ENCODE data around the gene PRLR. TPM values are rescaled to one million over a fixed set of nuclear protein-coding genes. Genes with fewer than 3 reads are reported as not detected.
A peak's percentile ranks its signal among the peaks of the same experiment; 100 is the strongest.
"Not testable (repeated sequence)": the region's sequence is repeated elsewhere in the genome, so short reads cannot be mapped to it uniquely, and the experiment has no call there.

The PRLR gene
- 10 to 100 TPM; 32.9 to 53.2 (median 34.7) TPM for polyA plus RNA-seq (ENCODE audit: insufficient read length in 4 of 4)

DNA sequence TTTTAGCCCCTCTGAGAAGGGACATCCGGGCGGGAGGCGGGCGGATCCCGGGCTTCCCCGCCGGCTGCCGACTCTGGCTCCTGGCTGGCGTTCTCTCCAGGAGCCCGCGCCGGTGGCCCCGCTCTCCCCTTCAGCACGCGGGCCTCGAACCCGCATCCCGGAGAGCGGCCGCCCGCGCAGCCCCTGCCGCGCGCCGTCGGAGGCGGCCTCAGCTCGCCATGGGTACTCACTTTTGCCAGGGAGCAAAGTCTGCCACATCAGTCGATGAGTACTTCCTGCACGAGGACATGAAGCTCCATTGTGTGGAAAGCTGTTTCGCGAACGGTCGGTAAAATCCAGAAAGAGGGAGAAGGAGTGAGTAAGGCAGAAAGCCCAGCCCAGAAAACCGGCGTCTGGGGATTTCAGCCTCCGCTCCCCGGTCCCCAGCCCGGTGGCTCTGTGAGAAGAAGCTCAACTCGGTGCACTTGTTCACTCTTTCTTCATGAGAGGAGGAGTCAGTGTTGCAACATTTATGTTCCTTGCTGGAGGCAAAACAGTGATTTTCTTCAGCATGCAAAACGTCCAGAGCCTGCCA, at the start of gene PRLR:
TSS of gene PRLR (minus strand) at position 450 of the 574 bp plus-strand sequence. CDS start 140,867 bp downstream, outside the sequence.
- peak in 2 of 4 donors; percentile 32 to 43 for DNase-seq (ENCODE audit: low read depth in 4 of 4, low spot score in 3 of 4)

GRCh38 chr5:35274839-35275509, 44.7 kb upstream of the PRLR start:
- DNase-seq (ENCODE audit: low read depth in 4 of 4, low spot score in 3 of 4), result no peak

DNA sequence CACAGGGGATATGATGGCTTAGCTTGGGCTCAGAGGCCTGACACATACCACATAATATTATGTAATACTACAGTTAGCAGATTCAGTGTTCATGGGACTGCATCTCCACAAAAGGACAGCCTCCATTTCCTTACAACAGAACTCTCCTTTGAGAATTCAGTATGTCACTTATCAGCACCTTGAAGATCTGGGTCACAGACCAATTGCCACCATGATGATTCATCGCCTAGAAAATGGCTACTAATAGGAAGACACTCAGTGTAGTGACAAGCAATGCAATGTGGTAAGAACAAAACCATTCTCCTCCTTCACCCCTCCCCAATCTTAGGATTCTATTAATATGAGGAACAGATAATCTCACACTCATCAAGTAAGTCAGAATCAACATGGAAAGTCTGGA, 38.7 kb upstream of the PRLR start:
- no peak for DNase-seq (ENCODE audit: low read depth in 4 of 4, low spot score in 3 of 4)

GRCh38 chr5:35266276-35266675, 36.0 kb upstream of the PRLR start:
- DNase-seq (ENCODE audit: low read depth in 4 of 4, low spot score in 3 of 4), result no peak

DNA sequence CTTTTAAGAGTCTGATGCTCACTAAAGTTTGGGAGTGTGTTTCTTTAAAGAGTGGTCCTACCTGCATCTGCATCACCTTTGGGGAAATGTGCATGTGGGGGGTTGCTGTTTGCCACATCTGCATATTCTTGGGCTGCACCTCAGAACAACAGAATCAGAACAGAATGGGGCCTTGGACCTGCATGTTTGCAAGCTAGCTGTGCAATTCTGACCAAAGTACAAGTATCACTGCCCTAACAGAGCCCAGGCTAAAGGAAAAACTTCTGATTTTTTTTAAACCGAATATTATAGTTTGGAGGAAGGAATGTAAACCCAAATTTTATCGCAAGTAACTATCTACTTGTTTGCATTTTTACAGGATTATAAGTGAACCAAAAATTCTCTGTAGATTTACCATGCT, 34.2 kb upstream of the PRLR start:
- no peak for DNase-seq (ENCODE audit: low read depth in 4 of 4, low spot score in 3 of 4)

GRCh38 chr5:35263266-35263877, 33.1 kb upstream of the PRLR start:
- no peak for DNase-seq (ENCODE audit: low read depth in 4 of 4, low spot score in 3 of 4)

GRCh38 chr5:35253582-35253981, 23.3 kb upstream of the PRLR start:
- no peak for DNase-seq (ENCODE audit: low read depth in 4 of 4, low spot score in 3 of 4)

DNA sequence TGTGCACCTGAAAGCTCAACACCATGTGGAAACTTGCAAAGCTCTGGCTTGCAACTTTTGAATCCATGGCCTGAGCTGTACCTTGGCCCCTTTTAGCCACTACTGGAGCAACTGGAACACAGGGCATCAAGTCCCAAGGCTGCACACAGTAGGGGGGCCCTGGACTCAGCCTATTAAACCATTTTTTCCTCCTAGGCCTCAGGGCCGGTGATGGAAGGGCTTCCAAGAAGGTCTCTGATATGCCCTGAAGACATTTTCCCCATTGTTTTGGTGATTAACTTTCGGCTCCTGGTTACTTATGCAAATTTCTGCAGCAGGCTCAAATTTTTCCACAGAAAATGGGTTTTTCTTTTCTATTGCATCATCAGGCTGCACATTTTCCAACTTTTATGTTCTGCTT, 22.7 kb upstream of the PRLR start:
- DNase-seq (ENCODE audit: low read depth in 4 of 4, low spot score in 3 of 4), result no peak

DNA sequence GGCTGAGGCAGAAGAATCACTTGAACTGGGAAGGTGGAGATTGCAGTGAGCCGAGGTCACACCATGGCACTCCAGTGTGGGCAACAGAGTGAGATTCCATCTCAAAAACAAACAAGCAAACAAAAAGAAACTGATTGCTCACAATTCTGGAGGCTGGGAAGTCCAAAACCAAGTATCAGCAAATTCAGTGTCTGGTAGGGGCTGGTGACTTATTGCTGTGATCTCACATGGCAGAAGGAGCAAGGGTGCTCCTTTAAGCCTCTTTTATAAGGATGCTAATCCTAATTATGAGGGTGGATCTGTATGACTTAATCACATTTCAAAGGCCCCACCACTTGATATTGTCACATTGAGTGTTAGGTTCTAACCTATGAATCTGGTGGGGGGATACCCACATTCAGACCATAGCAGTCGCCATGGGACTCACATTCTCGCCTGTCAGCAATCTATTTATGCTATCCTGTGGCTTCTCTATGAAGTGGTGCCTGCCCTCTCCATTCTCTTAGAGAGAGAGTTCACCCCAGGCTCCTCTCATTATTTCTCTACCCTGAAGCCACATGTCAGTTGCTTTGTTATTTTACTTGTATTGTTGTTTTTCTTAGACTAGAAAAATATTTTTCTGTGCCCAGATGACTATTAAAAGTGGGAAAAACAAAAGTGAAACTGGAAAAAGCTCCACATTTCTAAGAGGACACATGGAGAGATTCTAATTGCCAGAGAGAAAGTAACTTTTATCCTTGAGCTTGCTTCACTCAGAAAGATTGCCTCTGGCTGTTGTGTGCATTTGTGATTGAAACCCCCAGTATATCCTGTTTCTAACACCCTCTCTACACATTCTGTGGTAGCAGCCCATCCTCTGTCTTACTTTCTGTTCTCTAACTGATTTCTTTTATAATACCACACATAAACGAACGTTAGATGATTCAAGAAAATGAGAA, 18.8 kb upstream of the PRLR start:
- DNase-seq (ENCODE audit: low read depth in 4 of 4, low spot score in 3 of 4), result no peak

DNA sequence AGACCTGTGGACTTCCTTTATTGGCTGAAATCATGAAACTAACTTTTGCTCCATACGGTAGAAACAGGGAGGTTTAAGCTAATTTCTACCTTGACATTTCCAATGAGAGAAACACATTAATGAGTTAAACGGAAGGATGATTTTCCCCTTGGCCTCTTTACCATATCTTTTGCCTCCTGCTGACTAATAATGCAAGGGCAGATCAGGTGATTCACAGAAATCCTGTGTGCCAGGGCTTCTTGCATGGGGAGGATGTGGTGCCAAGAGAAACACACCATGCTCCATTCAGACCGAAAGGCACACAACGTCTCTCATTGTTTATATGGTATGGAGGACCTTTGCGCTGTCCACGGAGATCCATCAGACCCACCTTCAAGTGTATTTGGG, 17.4 kb upstream of the PRLR start:
- no peak for DNase-seq (ENCODE audit: low read depth in 4 of 4, low spot score in 3 of 4)

- DNase-seq (ENCODE audit: low read depth in 4 of 4, low spot score in 3 of 4), result no peak
Observed at GRCh38 chr5:35246900-35247647, 16.8 kb upstream of the PRLR start.

DNA sequence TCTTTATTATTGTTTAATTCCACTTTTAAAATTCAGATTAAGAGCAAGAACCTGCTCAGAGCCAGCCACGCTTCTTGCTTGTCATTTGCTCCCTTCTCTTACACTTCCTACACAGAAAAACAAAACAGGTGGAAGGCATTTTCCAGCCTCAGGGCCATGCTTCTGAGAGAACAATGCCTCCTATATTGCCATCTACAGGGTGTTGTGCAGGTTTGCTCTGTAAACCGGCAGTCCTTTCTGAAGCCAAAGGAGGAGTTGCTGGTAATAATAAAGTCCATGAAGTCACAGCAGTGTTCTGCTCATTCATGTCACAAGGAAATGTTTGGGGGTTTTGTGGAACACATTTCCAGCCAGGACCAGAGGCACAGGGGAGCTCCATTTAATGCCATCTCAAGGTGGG, 16.1 kb upstream of the PRLR start:
- DNase-seq (ENCODE audit: low read depth in 4 of 4, low spot score in 3 of 4), result peak in 1 of 4 donors; percentile 28

GRCh38 chr5:35245371-35245770, 15.1 kb upstream of the PRLR start:
- not testable (repeated sequence) for DNase-seq (ENCODE audit: low read depth in 4 of 4, low spot score in 3 of 4)

GRCh38 chr5:35244171-35244570, 13.9 kb upstream of the PRLR start:
- DNase-seq (ENCODE audit: low read depth in 4 of 4, low spot score in 3 of 4), result no peak

DNA sequence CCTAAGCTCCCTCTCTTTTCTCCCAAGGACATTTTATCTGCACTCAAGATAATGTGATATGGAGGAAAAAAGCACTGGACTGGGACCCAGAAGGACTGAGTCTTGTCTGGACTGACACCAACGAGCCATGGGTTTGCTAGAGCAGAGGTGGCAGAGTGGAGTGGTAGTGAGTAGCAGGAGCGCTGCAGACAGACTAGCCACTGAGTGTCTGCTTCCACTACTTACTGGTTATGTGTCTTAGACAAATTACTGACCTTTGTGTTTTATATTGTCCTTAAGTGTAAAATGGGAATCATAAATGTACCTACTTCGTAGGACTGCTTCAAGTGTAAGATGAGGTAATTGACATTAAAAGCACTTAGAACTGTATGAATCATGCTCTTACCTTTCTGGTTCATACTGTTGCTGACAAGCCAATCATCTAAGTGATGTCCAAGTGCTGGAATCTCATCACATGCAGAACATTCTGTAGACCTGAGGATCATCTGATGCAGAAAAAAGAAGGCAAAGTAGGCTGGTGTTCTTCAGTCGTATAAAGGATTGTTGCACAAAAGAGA, 12.5 kb upstream of the PRLR start:
- no peak for DNase-seq (ENCODE audit: low read depth in 4 of 4, low spot score in 3 of 4)

GRCh38 chr5:35240892-35241291, 10.6 kb upstream of the PRLR start:
- no peak for DNase-seq (ENCODE audit: low read depth in 4 of 4, low spot score in 3 of 4)

GRCh38 chr5:35239911-35240610, 9.8 kb upstream of the PRLR start:
- no peak for DNase-seq (ENCODE audit: low read depth in 4 of 4, low spot score in 3 of 4)

DNA sequence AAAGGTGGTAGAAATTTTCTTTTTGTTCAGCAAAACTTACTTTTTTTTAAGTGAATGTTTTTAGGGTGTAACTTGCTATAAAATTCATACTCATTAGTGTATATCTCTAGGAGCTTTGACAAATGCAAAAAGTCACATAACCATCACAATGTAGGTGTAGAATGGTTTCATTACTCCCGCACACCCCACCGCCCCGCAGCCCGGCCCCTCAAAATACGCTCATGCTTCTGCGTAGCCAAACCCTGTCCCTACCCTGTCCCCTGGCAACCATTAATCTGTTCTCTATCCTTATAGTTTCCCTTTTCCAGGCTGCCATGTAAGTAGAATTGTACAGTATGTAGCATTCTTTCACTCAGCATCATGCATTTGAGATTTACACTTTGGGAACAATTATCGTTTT, 9.2 kb upstream of the PRLR start:
- no peak for DNase-seq (ENCODE audit: low read depth in 4 of 4, low spot score in 3 of 4)

GRCh38 chr5:35237580-35238376, 7.5 kb upstream of the PRLR start:
- DNase-seq (ENCODE audit: low read depth in 4 of 4, low spot score in 3 of 4), result no peak

Data from right renal pelvis (tissue), 4 donors.